ENCODE results near the gene ULK4. TPM values are rescaled to one million over a fixed set of nuclear protein-coding genes. Genes with fewer than 3 reads are reported as not detected.
"Not testable (repeated sequence)": the region's sequence is repeated elsewhere in the genome, so short reads cannot be mapped to it uniquely, and the experiment has no call there.

Gene ULK4
- total RNA-seq, 1 donor from 2014 or later: 3.7 TPM

DNA sequence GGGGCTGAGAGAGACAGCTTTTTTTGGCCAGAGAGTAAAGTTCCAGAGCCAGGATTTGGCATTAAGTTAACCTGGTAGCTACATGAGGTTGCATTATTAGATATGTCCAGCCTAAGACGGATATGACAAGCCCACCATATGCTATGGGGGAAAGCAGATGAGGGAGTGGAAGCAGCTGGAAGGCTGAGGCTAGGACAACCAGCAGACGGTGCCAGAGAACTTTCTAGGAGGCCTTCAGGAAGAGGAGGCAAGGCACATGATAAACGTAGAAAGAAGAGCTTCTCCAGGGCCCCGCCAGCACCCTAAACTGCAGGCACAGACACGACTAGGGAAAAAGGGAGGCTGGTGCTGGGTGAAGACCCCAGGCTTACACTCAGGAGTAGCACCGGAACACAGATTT, 675.6 kb downstream of the ULK4 start:
- intact Hi-C loops (cut with DNase I): no loop called here
- no peak for ATAC-seq (ENCODE audit: poor library complexity)

DNA sequence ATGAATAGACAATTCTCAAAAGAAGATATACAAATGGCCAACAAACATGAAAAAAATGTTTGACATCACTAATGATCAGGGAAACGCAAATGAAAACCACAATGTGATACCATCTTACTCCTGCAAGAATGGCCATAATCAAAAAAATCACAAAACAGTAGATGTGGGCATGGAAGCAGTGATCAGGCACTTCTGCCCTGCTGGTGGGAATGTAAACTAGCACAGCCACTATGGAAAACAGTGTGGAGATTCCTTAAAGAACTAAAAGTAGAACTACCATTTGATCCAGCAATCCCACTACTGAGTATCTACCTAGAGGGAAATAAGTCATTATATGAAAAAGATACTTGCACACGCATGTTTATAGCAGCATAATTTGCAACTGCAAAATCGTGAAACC, 677.0 kb downstream of the ULK4 start:
- DNase-seq; ATAC-seq (ENCODE audit: poor library complexity); intact Hi-C loops (cut with DNase I): not testable (repeated sequence)

More for the DNA sequence above, 675.6 kb downstream of the ULK4 start:
- DNase-seq: no peak

DNA sequence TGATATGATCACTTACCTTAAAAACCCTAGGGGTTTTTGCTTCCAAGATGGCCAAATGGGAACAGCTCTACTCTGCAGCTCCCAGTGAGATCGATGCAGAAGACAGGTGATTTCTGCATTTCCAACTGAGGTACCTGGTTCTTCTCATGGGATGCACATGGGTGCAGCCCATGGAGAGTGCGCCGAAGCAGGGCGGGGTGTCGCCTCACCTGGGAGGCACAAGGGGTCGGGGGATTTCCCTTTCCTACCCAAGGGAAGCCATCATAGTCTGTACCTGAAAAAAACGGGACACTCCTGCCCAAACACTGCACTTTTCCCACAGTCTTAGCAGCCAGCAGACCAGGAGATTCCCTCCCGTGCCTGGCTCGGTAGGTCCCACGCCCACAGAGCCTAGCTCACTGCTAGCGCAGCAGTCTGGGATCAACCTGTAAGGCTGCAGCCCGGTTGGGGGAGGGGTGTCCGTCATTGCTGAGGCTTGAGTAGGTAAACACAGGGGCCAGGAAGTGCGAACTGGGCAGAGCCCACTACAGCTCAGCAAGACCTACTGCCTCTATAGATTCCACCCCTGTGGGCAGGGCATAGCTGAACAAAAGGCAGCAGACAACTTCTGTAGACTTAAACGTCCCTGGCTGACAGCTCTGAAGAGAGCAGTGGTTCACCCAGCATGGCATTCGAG, 684.0 kb downstream of the ULK4 start:
- DNase-seq (no peak), ATAC-seq (ENCODE audit: poor library complexity) (no peak)
- intact Hi-C loops (cut with DNase I): no loop called here

DNA sequence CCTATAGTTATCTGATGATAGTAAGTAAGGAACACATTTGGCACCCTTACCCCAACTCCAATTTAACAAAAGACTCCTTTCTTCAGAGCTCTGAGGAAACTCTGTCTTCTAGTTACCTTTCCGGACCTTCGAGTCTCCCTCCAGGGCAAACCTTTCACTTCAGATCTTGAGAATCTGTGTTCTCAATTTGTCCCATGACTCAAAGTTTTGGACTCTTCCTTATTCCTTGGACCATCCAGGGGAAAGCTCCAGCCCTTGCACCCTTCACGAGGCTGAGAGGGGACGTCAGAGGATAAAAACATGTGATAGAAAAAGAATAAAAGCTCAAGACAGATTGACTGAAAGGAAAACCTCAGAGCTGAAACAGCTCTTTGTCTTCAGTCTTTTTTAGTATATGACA, 685.7 kb downstream of the ULK4 start:
- no peak for ATAC-seq (ENCODE audit: poor library complexity)
- intact Hi-C loops (cut with DNase I): no loop called here
- DNase-seq: no peak

DNA sequence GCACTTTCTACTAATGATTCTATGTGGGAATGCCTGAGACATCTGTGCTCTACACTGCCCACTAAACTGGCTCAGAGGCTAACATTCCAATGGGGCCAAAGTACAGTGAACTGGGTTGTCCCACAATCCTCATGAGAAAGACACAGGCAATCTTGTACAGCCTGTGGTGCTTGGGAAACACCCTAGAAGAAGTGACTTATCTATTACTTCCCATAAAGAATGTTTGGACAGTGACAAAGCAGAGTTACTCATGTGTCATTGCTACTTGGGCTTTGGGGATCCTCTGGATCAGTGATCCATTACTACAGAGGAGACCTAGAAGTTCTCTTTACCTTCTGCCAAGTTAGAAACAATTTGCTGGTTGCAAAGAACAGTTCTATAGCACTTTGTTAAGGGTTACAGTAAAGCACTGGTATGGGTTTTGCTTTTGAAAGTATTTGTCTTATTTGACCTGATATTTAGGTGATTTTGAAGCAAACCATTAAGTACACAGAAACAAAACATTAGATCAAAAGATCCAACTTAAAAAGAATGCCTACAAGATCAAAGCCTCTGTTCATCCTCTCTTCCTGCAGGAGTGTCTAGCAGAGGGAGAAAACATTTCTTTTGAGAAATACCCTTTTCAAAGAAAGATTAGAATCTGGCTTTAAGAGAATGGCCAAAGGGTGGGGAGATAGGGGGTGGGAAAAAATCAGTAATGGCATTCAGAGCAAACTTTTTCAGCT, 686.8 kb downstream of the ULK4 start:
- intact Hi-C loops (cut with DNase I): no loop called here
- ATAC-seq (ENCODE audit: poor library complexity) (no peak), DNase-seq (no peak)

DNA sequence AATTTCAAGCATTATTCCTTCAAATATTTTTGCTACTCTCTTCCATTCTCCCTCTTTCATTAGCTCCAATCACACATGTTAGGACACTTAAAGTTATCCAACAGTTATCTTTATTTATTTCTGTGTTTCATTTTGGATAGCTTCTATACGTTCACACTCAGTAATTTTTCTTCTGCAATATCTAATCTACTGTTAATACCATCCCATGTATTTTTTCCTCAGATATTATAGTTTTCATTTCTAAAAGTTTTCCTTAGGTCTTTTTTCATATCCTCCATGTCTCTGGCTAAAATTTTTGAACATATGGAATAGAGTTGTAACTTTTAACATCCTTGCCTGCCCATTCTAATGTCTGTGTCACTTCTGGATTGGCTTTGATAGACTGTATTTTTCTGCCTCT, 689.2 kb downstream of the ULK4 start:
- DNase-seq: no peak
- ATAC-seq (ENCODE audit: poor library complexity): no peak
- intact Hi-C loops (cut with DNase I): no loop called here

DNA sequence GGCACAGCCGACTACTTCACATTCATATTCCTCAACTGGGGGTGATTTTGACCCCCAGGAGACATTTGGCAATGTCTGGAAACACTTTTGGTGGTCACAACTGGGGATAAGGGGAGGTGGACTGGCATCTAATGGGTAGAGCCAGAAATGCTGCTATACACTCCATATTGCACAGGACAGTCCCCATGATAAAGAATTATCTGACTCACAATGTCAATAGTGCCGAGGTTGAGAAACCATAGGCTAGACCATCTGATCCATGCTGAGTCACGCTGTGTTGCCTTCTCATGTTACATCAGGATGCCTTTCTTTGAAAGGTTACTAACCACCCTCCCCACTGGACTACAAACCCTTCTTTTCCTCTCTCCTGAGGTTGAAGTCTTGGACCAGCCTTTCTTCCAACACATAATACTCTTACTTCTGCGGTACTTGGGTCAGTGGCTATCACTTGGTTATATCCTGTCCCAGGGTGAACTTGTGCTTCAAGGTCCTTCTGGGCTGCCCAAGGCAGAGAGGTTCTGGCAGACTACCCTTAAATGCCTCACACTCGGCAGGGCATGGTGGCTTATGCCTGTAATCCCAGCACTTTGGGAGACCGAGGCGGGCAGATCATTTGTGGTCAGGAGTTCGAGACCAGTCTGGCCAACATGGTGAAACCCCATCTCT, 693.8 kb downstream of the ULK4 start:
- DNase-seq: no peak
- intact Hi-C loops (cut with DNase I): no loop called here
- ATAC-seq (ENCODE audit: poor library complexity): no peak

DNA sequence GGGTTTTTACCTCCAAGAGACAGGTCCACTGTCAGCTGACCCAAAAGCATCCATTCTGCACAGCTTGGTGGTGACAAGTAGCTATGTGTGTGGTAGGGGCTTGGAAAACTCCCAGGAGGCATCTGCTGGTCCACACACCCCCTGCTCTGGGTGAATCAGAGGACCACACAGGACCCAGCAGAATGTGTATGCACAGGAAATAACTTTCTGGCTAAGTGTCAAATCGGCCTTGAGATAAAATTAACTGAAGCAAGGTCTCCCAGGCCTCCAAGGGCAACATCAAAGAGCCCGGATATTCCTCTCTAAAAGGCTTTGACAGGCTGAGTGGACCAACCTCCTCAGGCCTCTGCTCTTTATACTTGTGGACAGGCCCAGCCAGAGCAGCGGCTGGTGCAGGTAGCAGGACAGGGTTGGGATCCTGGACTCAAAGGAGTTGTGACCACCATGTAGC, 696.1 kb downstream of the ULK4 start:
- DNase-seq (no peak), ATAC-seq (ENCODE audit: poor library complexity) (peak; percentile 39)
- intact Hi-C loops (cut with DNase I): no loop called here

DNA sequence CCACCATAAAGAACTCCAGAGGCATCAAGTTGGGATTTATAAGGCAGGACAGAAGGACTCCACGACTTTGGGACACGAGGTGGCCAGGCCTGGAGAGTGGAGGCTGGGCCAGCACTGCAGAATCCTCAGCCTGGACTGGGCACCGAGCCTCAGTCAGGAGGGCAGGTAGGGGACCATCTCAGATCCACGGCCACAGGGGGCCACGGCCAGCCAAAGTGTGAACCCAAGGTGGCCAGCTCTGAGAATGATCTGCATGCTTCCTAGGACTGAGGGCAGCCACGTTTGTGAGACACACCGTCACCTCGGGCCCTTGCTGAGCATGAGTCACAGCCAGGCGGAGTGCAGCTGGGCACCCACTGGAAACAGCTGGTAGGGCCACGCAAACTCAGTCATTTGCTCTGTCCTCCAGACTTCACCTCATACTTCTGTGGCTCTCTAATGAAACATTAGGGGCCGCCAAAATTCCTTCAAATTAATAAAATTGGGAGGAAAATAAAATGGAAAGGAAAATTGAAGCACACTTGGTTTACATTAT, 696.8 kb downstream of the ULK4 start:
- DNase-seq: no peak
- no peak for ATAC-seq (ENCODE audit: poor library complexity)
- intact Hi-C loops (cut with DNase I): no loop called here

DNA sequence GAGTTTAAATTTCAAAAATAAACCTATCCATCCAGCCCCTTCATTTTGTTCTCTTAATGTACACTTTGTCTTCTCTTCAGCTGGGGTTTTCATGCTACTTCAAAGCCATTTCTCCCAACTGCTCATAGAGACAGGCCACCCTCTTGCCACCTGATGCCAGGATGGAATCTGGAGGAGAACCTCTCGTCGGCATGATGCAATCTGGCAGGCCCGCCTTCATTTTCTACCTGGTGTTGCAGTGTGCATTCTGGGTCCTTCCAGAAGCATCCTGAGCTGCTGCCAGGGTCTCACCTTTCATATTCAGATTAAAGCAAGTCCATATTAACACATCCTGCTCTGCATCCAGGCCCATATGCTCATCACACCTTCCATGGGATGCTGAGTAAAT, 701.8 kb downstream of the ULK4 start:
- ATAC-seq (ENCODE audit: poor library complexity) (no peak), DNase-seq (no peak)
- intact Hi-C loops (cut with DNase I): no loop called here

DNA sequence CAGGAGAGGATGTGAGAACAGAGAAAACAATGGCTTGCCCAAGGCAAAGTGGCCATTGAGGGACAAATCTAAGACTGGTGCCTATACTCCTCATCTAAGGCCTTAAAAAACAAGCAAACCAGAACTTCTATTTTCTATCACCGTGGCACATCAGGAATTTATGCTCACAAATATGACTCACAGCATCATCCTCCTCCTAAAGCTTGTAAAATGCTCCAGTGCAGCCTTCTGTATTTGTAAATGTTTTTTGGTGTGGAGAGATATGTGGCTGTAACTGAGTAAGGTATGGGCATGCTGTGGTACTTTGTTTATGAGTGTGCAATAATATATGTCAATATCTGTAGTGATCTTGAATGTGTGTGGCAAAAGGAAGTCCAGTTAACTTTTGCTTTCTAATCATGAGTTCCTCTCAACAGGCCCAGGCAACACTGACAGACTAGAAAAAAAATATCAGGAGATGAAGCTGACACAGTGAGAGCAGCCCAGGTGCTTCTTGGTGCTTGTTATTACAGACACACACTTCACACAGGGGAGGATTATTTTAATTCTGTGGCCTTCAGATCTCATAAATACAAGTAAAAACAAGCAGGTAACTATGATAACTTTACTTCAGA, 702.3 kb downstream of the ULK4 start:
- ATAC-seq (ENCODE audit: poor library complexity): no peak
- DNase-seq: no peak
- intact Hi-C loops (cut with DNase I): no loop called here

DNA sequence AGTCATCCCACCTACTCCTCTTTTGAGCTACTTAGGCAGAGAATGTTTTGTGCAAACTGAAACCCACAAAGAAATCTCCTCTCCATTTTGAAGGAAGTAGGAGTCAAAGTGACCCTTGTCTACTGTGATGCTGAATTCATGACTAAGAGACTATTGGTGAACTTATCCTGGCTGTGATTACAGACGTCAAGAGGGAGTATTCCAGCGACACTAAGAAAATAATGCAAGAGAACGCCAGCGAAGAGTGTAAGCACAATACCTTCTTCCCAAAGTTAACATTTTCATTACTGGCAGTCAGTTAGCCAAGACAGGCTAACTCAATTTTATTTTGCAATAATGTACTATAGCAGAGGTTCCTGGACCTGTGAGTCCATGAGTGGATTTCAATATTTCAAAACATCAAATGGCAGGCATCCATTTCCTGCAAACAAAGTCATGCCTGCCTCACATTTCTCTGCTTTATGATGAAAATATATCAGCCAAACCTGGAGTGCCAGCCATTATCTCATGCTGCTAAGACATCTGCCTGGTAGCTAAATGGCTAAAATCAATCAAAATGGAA, 703.6 kb downstream of the ULK4 start:
- DNase-seq (no peak), ATAC-seq (ENCODE audit: poor library complexity) (no peak)
- intact Hi-C loops (cut with DNase I): no loop called here

DNA sequence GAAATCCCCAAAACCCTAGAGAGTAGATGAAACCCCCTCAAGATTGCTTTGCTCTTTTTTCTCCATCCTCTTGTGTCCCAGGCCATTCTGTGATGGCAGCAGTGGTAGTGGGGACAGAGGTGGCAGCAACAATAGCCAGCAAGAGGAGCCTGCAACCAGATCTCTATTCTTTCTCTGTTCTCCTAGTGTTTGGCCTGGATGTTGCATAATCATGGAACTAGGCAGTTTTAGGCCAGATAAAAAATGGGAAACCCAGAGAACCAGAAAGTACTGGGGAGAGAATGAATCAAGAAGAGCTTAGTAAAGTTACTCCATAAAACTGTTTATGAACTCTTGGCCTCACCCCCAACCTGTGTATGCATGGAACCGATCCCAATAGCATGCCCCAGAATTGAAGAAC, 710.3 kb downstream of the ULK4 start:
- intact Hi-C loops (cut with DNase I): no loop called here
- DNase-seq (no peak), ATAC-seq (ENCODE audit: poor library complexity) (no peak)

DNA sequence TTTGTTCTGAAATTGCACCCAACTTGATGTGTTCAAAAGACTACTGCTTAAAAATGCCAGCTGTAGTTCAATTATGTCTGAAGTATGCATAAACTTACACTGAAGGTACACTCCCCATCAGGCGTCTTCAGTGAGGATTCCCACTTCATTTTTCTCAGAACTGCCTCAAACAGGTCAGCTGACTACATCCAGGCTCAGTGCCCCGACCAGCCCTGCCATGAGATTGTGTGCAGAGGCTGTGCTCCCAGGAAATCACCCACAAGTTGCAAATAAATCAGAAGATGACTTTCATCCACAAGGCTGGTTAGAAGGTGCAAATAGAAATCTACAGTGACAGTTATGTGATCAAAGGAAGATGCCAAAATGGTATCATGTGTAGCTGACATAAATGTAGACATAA, 711.1 kb downstream of the ULK4 start:
- intact Hi-C loops (cut with DNase I): no loop called here
- no peak for ATAC-seq (ENCODE audit: poor library complexity)
- DNase-seq: no peak

DNA sequence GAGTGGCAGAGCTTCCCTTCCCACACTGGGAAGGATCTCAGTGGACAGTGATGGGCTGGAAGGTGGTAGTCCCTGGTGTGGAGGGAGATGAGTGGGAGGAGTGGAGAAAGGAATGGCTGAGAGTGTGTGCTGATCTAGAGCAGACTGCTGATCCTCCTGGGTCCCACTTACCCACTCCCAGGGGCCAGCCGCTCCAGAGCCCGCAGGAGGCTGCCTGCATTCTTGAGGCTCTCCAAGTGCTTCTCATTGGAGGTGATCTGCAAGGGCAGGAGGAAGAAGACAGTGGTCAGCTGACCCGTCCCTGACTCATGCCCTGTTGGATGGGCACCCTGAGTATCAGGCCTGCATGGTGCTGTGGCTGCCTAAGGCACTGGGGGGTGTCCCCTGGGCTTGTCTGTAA, 712.6 kb downstream of the ULK4 start:
- no peak for ATAC-seq (ENCODE audit: poor library complexity)
- intact Hi-C loops (cut with DNase I): no loop called here
- no peak for DNase-seq

DNA sequence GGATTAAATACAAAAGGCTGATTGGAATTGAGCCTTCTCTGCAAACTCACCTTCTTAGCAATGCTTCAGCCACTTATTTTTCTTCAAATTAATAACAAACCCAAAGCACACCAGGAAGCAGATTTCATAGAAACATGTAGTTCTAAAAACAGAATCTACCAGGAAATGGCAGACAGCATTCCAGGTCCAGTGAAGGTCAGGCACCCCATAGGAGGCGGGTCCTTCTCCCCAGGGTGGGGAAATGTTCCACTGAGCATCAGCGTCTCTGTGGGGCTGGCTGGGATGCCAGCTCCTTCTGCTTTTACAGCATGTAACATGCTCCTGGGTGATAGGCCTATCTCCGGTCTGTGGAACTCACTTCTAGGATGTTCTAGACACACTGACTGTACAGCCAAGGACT, 713.4 kb downstream of the ULK4 start:
- intact Hi-C loops (cut with DNase I): no loop called here
- ATAC-seq (ENCODE audit: poor library complexity) (no peak), DNase-seq (no peak)

DNA sequence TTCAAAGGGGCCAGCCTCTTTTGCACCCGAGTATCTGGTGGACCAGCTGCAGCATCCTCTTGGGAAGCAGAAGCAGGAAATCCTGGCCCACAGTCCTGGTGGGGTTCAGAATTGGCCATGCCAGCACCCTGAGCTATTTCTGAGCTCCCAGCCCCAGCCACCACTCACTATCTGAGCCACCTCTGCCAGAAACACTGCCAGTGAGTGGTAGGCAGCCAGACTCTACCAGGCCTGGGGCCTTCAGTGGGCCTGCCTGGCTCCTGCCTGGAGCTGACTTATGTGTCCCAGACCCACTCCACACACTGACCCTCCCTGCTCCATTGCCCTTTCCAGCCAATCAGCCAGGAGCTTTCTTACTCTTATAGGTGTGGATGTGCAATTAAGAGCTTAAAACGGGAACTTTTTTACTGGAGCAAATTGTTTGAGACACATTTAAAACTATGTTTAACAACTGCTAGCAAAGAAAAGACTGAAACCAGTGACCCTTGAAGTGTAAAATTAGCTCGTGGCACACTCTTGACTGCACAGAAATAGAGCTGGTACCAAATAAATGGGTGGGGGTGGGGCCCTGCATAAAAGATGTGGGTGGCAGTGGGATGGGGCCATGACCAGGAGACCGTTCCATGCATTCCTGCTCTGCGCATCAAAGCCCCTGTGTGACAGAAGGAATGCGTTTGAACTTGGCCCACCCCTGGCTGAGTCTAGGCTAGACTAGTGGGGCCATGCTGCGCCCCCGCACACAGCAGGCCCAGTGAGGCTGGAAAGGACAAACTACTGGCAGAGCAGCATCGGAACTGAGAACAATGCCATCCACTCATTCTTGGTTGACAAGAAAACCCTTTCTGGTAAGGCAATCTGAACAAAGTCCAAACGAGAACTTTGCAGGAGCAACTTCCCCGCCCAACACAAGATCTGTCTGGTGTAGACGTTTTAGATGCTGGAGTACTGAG, 714.6 kb downstream of the ULK4 start:
- intact Hi-C loops (cut with DNase I): no loop called here
- ATAC-seq (ENCODE audit: poor library complexity) (peak; percentile 74), DNase-seq (no peak)

Data from Right ventricle myocardium superior (tissue), 1 donor.